Activated CD8-positive, alpha-beta memory T cell treated with anti-CD3 and anti-CD28 coated beads for 24 hours (primary cell): Measurements from ENCODE around the gene MKKS.
"Not testable (repeated sequence)": the region's sequence is repeated elsewhere in the genome, so short reads cannot be mapped to it uniquely, and the experiment has no call there.

Source experiments
- DNase-seq: peaks from one replicate; pipeline ENCODE4 v3.0.0-alpha.2; 2020

Gene MKKS

GRCh38 chr20:10448270-10449156 is 14.5 kb upstream of the MKKS start:
- DNase-seq, result no peak

- peak; percentile 64 for DNase-seq
These were observed 13.0 kb upstream of the MKKS start for GRCh38 chr20:10447028-10447427.

- DNase-seq, result no peak
These were observed 11.7 kb upstream of the MKKS start for GRCh38 chr20:10445758-10446157.

- DNase-seq, result no peak
These were observed 9.9 kb upstream of the MKKS start for GRCh38 chr20:10443936-10444335.

- no peak for DNase-seq
These were observed 4.2 kb upstream of the MKKS start for GRCh38 chr20:10438217-10438616.

GRCh38 chr20:10436053-10436699 is 2.2 kb upstream of the MKKS start:
- no peak for DNase-seq

GRCh38 chr20:10434832-10435812 is 1.1 kb upstream of the MKKS start, which contains the start of gene SLX4IP:
Gene SLX4IP (plus strand): TSS chr20:10435305. CDS start chr20:10458205, 22,900 bp downstream.
- DNase-seq, result peak; percentile 91

GRCh38 chr20:10434467-10434831 is 427 bp upstream of the MKKS start:
- peak; percentile 87 for DNase-seq

GRCh38 chr20:10433014-10433622 is 904 bp downstream of the MKKS start:
- DNase-seq, result no peak

- DNase-seq, result no peak
These were observed 1.9 kb downstream of the MKKS start for GRCh38 chr20:10432079-10432478.

- DNase-seq, result no peak
These were observed 3.3 kb downstream of the MKKS start for GRCh38 chr20:10430704-10431103.

- DNase-seq, result no peak
These were observed 4.0 kb downstream of the MKKS start for GRCh38 chr20:10430000-10430466.

- DNase-seq, result no peak
These were observed 4.5 kb downstream of the MKKS start for GRCh38 chr20:10429443-10429981.

- DNase-seq, result no peak
These were observed 6.0 kb downstream of the MKKS start for GRCh38 chr20:10428008-10428407.

- peak; percentile 64 for DNase-seq
These were observed 6.8 kb downstream of the MKKS start for GRCh38 chr20:10427060-10427692.

GRCh38 chr20:10423735-10424134 is 10.3 kb downstream of the MKKS start:
- no peak for DNase-seq

GRCh38 chr20:10419550-10420133 is 14.4 kb downstream of the MKKS start:
- no peak for DNase-seq

- not testable (repeated sequence) for DNase-seq
These were observed 16.8 kb downstream of the MKKS start for GRCh38 chr20:10417218-10417617.

- no peak for DNase-seq
These were observed 18.9 kb downstream of the MKKS start for GRCh38 chr20:10415013-10415650.

GRCh38 chr20:10412591-10413408 is 21.2 kb downstream of the MKKS start:
- no peak for DNase-seq
